Adrenal gland (tissue), 12 donors: ENCODE results near the gene F7. TPM values are rescaled to one million over a fixed set of nuclear protein-coding genes. Genes with fewer than 3 reads are reported as not detected.

Experiments
- DNase-seq, 7 donors: peaks; one replicate each; pipeline ENCODE4 v3.0.0-alpha.2; 2019 to 2020
- H3K27ac ChIP-seq, 5 donors: fragments of 200-600 bp; sonication (generic) in 4 of 5; 1 replicate in 3 of 5; 2 replicates in 2 of 5; pipeline versions ENCODE4 v1.5.1 to v1.8.0; 2016 to 2020; ENCODE audit warnings: mild to moderate bottlenecking in 1 of 5
- H3K27me3 ChIP-seq: fragments of 200-600 bp; 2 replicates; pipeline ENCODE4 v1.8.0; 2021
- H3K36me3 ChIP-seq, 2 donors: fragments of 200-600 bp; replicated peaks in 1 of 2; 1 replicate in 1 of 2; 2 replicates in 1 of 2; pipeline versions ENCODE4 v1.5.1 to v1.8.0; 2018 to 2022
- H3K4me1 ChIP-seq, 2 donors: fragments of 200-600 bp; replicated peaks in 1 of 2; 1 replicate in 1 of 2; 2 replicates in 1 of 2; pipeline versions ENCODE4 v1.5.1 to v1.8.0; 2018 to 2021
- H3K4me3 ChIP-seq, 4 donors: fragments of 200-600 bp; sonication (generic) in 3 of 4; one replicate each; pipeline ENCODE4 v1.5.1; 2016 to 2018
- H3K9me3 ChIP-seq, 3 donors: fragments of 200-600 bp; sonication (generic) in 1 of 3; replicated peaks in 1 of 3; 1 replicate in 2 of 3; 2 replicates in 1 of 3; pipeline versions ENCODE4 v1.5.1 to v1.8.0; 2016 to 2021
- POLR2A ChIP-seq, 2 donors: fragments of 450-650 bp; IDR thresholded peaks; one replicate each; pipeline ENCODE4 v1.6.1; 2017; ENCODE audit warnings: antibody characterized with exemption in 2 of 2, mild to moderate bottlenecking in 2 of 2, moderate library complexity in 1 of 2
- WGBS, 4 donors: extraction: QIAGEN DNeasy Blood & Tissue Kit in 2 of 4; methylation state at CpG; one replicate each; pipeline versions ENCODE4 v1.1.5 to v1.1.7; 2013 to 2017; 5-methylcytosine and 5-hydroxymethylcytosine counted together
- intact Hi-C, 2 donors: fragments of 100-400 bp; cut with DNase I; formaldehyde crosslinking; loops; one replicate each; pipeline versions ENCODE4 v1.14.1 to v1.15.0; 2022 to 2023
- polyA plus RNA-seq, 3 donors: library from polyadenylated mRNA; stranded (reverse); fragments of 200-250 nt in 2 of 3; fragments of 350-450 nt in 1 of 3; fragmentation: Illumina TruSeq in 1 of 3; extraction: RNeasy Lipid Tissue Mini Kit (QIAGEN cat#74804) in 1 of 3; gene quantifications; one replicate each; pipeline ENCODE4 v1.2.3, GENCODE V29; 2013 to 2014
- total RNA-seq, 9 donors: library from RNA; depleted of rRNA in 4 of 9; stranded (reverse); fragments of >200 nt in 4 of 9; fragments of 120-200 nt in 1 of 9; fragmentation: NEBNext Ultra II Directional in 1 of 9; extraction: Animal tissue kit (Norgen Biotek cat#: 25700) in 1 of 9; gene quantifications; one replicate each; pipeline versions ENCODE4 v1.1.0 to v1.2.4, GENCODE V29; 2013 to 2023
- TF ChIP-seq, protein P1 (sequence below), 6 experiments: fragments of 450-650 bp in 4 of 6; fragments of 200-600 bp in 2 of 6; sonication (generic) in 1 of 6; IDR thresholded peaks; 1 replicate in 5 of 6; 2 replicates in 1 of 6; pipeline versions ENCODE4 v1.5.1 to v1.8.0; 2016 to 2021; ENCODE audit warnings: antibody characterized with exemption in 6 of 6, mild to moderate bottlenecking in 2 of 6, moderate library complexity in 1 of 6
- donor health status: healthy with polysubstance abuse.
- donor health status: Bipolar disorder and iron deficiency.
- donor health status: DM: yes; HTN: yes; CAD: no.
- donor health status: DM: no; HTN: no; CAD: no.
- donor health status: DM: no; HTN: no; CAD: no.
- donor health status: DM: yes; HTN: yes; CAD: no.

Gene F7
- total and polyA plus RNA-seq, 12 donors, result 0.05 to 0.61 (median 0.08) TPM; not detected in 7

DNA sequence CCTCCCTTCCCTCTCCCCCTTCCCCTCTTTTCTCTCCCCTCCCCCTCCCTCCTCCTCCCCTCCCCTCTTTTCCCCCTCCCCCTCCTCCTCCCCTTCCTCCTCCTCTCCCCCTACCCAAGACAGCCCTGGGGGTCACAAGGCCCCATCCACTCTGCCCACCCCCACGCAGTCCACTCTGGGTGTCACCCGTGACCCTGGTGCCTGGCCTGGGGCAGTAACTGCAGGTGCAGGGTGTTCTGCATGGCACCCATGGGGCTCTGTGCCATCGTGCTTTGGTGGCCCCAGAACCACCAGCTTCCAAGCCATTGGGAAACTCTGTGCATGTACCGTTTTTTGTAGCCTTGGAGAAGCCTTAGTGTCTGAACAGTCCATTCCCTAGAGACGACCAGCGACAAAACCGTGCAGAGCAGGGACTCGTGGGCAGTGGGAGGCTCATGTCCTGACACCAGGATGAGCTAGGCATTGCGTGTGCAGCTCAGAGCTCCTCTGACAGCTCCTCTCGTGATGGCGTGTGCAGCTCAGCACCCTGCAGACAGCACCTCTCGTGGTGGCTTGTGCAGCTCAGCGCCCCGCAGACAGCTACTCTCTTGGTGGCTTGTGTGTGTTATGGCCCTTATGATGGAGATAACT, 43.7 kb upstream of the F7 start:
- DNase-seq, result no peak
- no peaks in the 10 kb centered on the region for H3K36me3 ChIP-seq
- 71 to 81% (median 80%) methylated on average over 11 to 14 of the region's 14 CpGs for WGBS, 4 donors

GRCh38 chr13:113062691-113063090, 42.9 kb upstream of the F7 start:
- H3K36me3 ChIP-seq, result no peaks in the 10 kb centered on the region
- no peaks in the 10 kb centered on the region for H3K4me1 ChIP-seq
- H3K27me3 ChIP-seq, result no peaks in the 10 kb centered on the region
- WGBS, 4 donors, result 84 to 92% (median 90%) methylated on average over 13 to 14 of the region's 14 CpGs
- H3K4me3 ChIP-seq, result no peak overlapping the region
- TF ChIP-seq POLR2A (IDR thresholded peaks at IDR 0.05), result no peak
- TF ChIP-seq, protein P1, sequence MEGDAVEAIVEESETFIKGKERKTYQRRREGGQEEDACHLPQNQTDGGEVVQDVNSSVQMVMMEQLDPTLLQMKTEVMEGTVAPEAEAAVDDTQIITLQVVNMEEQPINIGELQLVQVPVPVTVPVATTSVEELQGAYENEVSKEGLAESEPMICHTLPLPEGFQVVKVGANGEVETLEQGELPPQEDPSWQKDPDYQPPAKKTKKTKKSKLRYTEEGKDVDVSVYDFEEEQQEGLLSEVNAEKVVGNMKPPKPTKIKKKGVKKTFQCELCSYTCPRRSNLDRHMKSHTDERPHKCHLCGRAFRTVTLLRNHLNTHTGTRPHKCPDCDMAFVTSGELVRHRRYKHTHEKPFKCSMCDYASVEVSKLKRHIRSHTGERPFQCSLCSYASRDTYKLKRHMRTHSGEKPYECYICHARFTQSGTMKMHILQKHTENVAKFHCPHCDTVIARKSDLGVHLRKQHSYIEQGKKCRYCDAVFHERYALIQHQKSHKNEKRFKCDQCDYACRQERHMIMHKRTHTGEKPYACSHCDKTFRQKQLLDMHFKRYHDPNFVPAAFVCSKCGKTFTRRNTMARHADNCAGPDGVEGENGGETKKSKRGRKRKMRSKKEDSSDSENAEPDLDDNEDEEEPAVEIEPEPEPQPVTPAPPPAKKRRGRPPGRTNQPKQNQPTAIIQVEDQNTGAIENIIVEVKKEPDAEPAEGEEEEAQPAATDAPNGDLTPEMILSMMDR (IDR thresholded peaks at IDR 0.05), result no peak
- no peaks in the 10 kb centered on the region for H3K9me3 ChIP-seq
- H3K27ac ChIP-seq, result no peak overlapping the region
- no peak for DNase-seq
- intact Hi-C loops, result no loop called here

More for the DNA sequence above, 43.7 kb upstream of the F7 start:
- Histone ChIP-seq H3K27me3 (no peaks in the 10 kb centered on the region), H3K9me3 (no peaks in the 10 kb centered on the region), H3K4me3 (no peak overlapping the region), H3K27ac (no peak overlapping the region), H3K4me1 (no peaks in the 10 kb centered on the region)
- intact Hi-C loops, result no loop called here
- no peak for TF ChIP-seq POLR2A (IDR thresholded peaks at IDR 0.05)
- TF ChIP-seq, protein P1 (IDR thresholded peaks at IDR 0.05), result no peak

- Histone ChIP-seq H3K4me1 (no peaks in the 10 kb centered on the region), H3K4me3 (no peak overlapping the region), H3K9me3 (no peaks in the 10 kb centered on the region), H3K27ac (no peak overlapping the region), H3K27me3 (no peaks in the 10 kb centered on the region), H3K36me3 (no peaks in the 10 kb centered on the region)
- 77 to 89% (median 86%) methylated on average over 18 to 22 of the region's 22 CpGs for WGBS, 4 donors
- no peak for DNase-seq
- TF ChIP-seq, protein P1 (IDR thresholded peaks at IDR 0.05), result no peak
- no peak for TF ChIP-seq POLR2A (IDR thresholded peaks at IDR 0.05)
- intact Hi-C loops, result no loop called here
Measured at GRCh38 chr13:113063091-113063491, 42.5 kb upstream of the F7 start.

DNA sequence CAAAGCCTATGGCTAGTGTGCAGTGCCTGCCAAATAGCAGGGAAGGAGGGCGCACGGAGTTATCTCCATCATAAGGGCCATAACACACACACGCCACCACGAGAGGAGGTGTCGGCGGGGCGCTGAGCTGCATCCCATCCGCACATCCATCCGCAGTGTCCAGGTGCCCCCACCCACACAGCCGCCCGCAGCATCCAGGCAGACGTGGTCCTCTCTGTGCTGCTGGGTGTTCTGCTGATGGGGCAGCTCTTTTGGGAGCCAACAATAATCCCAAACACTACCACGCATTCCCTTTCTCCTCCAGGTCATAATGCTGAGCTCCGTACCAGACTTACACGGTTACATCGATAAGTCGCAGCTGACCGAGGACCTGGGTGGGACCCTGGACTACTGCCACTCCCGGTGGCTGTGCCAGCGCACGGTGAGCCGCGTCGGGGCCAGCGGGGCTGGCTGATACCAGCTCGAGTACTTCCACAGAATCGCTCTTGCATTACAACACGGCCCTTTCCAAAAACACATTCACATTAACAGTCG, 41.5 kb upstream of the F7 start:
- TF ChIP-seq POLR2A (IDR thresholded peaks at IDR 0.05), result no peak
- TF ChIP-seq, protein P1 (IDR thresholded peaks at IDR 0.05), result no peak
- intact Hi-C loops, result no loop called here
- no peaks in the 10 kb centered on the region for H3K9me3 ChIP-seq
- H3K27me3 ChIP-seq, result no peaks in the 10 kb centered on the region
- no peak for DNase-seq
- no peaks in the 10 kb centered on the region for H3K4me1 ChIP-seq
- no peak overlapping the region for H3K27ac ChIP-seq
- no peaks in the 10 kb centered on the region for H3K36me3 ChIP-seq
- H3K4me3 ChIP-seq, result no peak overlapping the region
- 81 to 91% (median 86%) methylated on average over 24 to 29 of the region's 29 CpGs for WGBS, 4 donors
